MM.1S (cell line): Measurements from ENCODE around the gene ANG.

Experiments used
- DNase-seq: peaks from one replicate; pipeline ENCODE4 v3.0.0-alpha.2; 2015
- H2AFZ ChIP-seq: fragments of 300-600 bp; sonication (generic); 2 replicates; pipeline ENCODE4 v1.6.0; 2016; ENCODE audit warnings: antibody characterized with exemption, low read length
- H3F3A ChIP-seq: fragments of 300-600 bp; sonication (generic); 2 replicates; pipeline ENCODE4 v1.6.1; 2016; ENCODE audit warnings: mild to moderate bottlenecking, antibody characterized with exemption, low read length, moderate library complexity, mixed read lengths; ENCODE audit not compliant: insufficient read depth
- H3K27ac ChIP-seq: fragments of 300-600 bp; sonication (generic); 2 replicates; pipeline ENCODE4 v1.5.1; 2016; ENCODE audit warnings: mild to moderate bottlenecking, low read length
- H3K27me3 ChIP-seq: fragments of 300-600 bp; sonication (generic); replicated peaks from 2 replicates; pipeline ENCODE4 v1.6.0; 2016; ENCODE audit warnings: low read length; ENCODE audit not compliant: insufficient read depth
- H3K36me3 ChIP-seq: fragments of 300-600 bp; sonication (generic); replicated peaks from 2 replicates; pipeline ENCODE4 v1.6.1; 2016; ENCODE audit warnings: mild to moderate bottlenecking, low read length, mixed read lengths; ENCODE audit not compliant: insufficient read depth
- H3K4me1 ChIP-seq: fragments of 300-600 bp; sonication (generic); 2 replicates; pipeline ENCODE4 v1.6.1; 2016; ENCODE audit warnings: low read length, mixed read lengths
- H3K4me2 ChIP-seq: fragments of 300-600 bp; sonication (generic); 2 replicates; pipeline ENCODE4 v1.6.0; 2016; ENCODE audit warnings: low read depth, low read length
- H3K4me3 ChIP-seq: fragments of 300-600 bp; sonication (generic); 2 replicates; pipeline ENCODE4 v1.5.1; 2016; ENCODE audit warnings: low read length, mixed read lengths
- H3K79me2 ChIP-seq: fragments of 300-600 bp; sonication (generic); 2 replicates; pipeline ENCODE4 v1.6.1; 2016; ENCODE audit warnings: mixed run types, low read length, mixed read lengths
- H3K9ac ChIP-seq: fragments of 300-600 bp; sonication (generic); 2 replicates; pipeline ENCODE4 v1.6.1; 2016; ENCODE audit warnings: low read length, mixed read lengths
- H3K9me2 ChIP-seq: fragments of 300-600 bp; sonication (generic); replicated peaks from 2 replicates; pipeline ENCODE4 v1.6.1; 2016; ENCODE audit warnings: mild to moderate bottlenecking, low read length, mixed read lengths; ENCODE audit not compliant: insufficient read depth
- H3K9me3 ChIP-seq: fragments of 300-600 bp; sonication (generic); replicated peaks from 2 replicates; pipeline ENCODE4 v1.6.1; 2016; ENCODE audit warnings: mild to moderate bottlenecking, low read length, mixed read lengths; ENCODE audit not compliant: insufficient read depth
- H4K20me1 ChIP-seq: fragments of 300-600 bp; sonication (generic); 2 replicates; pipeline ENCODE4 v1.6.1; 2016; ENCODE audit warnings: mild to moderate bottlenecking, low read length, moderate library complexity, mixed read lengths; ENCODE audit not compliant: insufficient read depth
- CTCF ChIP-seq: fragments of 300-600 bp; sonication (generic); IDR thresholded peaks from 2 replicates; pipeline ENCODE4 v1.5.1; 2016; ENCODE audit warnings: antibody characterized with exemption, low read length, mixed read lengths
- EZH2 ChIP-seq: fragments of 300-600 bp; sonication (generic); optimal IDR thresholded peaks from 2 replicates; pipeline ENCODE3; 2017; ENCODE audit warnings: low read depth, mild to moderate bottlenecking, antibody characterized with exemption, low read length, mixed read lengths
- EZH2phosphoT487 ChIP-seq: fragments of 300-600 bp; sonication (generic); IDR thresholded peaks from 2 replicates; pipeline ENCODE4 v1.6.1; 2018; ENCODE audit warnings: antibody characterized with exemption, low read length

ANG gene

GRCh38 chr14:20671597-20672283 lies 16.8 kb upstream of the ANG start:
- no peak overlapping the region for H2AFZ ChIP-seq
- H3K27me3 ChIP-seq = no peaks in the 10 kb centered on the region
- H4K20me1 ChIP-seq = no peaks in the 10 kb centered on the region
- no peaks in the 10 kb centered on the region for H3K79me2 ChIP-seq
- no peaks in the 10 kb centered on the region for H3K9me3 ChIP-seq
- 0 out of 2 replicates have a peak, but pooled peaks cover 5% of the 10 kb centered on the region for H3F3A ChIP-seq
- no peak overlapping the region for H3K27ac ChIP-seq
- H3K4me2 ChIP-seq = no peak overlapping the region
- H3K4me1 ChIP-seq = peaks cover 17% of the 10 kb centered on the region
- no peak for DNase-seq
- H3K9me2 ChIP-seq = no peaks in the 10 kb centered on the region
- H3K9ac ChIP-seq = no peak overlapping the region
- no peaks in the 10 kb centered on the region for H3K36me3 ChIP-seq
- no peak overlapping the region for H3K4me3 ChIP-seq
- TF ChIP-seq EZH2phosphoT487 (no peak), CTCF (no peak), EZH2 (no peak)

DNA sequence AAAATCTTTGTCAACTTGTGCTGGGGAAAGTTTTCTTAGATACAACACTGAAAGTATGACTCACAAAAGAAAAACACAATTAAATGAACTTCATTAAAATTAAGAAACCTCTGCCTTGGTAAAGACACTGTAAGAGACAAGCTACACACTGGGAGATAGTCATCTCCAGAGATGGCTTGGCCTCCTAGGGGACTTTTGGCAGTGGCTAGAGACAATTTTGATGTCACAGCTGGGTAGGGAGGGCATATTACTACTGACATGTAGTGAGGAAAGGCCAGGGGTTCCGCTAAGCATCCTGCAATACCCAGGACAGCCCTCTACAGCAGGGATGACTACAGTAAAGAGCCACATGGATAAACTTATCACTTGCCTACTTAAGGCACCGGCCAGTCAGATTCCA lies 12.9 kb upstream of the ANG start:
- Histone ChIP-seq H3K4me1 (0 out of 2 replicates have a peak, but pooled peaks cover 5% of the 10 kb centered on the region), H2AFZ (no peak overlapping the region), H3K9me2 (no peaks in the 10 kb centered on the region), H3K79me2 (no peaks in the 10 kb centered on the region), H3K36me3 (no peaks in the 10 kb centered on the region), H3K9me3 (no peaks in the 10 kb centered on the region), H3F3A (peaks cover 14% of the 10 kb centered on the region), H3K4me2 (no peak overlapping the region), H3K27me3 (no peaks in the 10 kb centered on the region), H4K20me1 (no peaks in the 10 kb centered on the region), H3K27ac (no peak overlapping the region), H3K9ac (no peak overlapping the region), H3K4me3 (no peak overlapping the region)
- DNase-seq = no peak
- no peak for TF ChIP-seq CTCF
- no peak for TF ChIP-seq EZH2
- no peak for TF ChIP-seq EZH2phosphoT487

DNA sequence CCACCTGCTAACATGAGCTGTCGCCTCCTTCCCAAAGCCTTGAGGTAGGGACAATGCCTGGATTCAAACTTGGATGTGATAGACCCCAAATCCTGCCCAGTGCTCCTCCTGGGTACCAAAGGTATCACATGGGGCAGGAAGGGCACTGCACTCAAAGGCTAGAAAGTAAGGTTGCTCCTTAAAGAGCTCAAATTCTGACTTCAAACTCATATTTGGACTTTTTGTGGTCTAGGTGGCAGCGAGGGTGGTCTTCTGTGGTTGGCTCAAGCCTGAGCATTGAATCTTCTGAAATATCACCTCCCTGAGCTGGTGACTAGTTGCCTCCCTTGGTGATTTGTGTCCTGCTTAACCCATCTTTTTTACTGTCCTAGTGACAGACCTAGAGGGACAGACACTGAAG lies 12.5 kb upstream of the ANG start:
- no peaks in the 10 kb centered on the region for H3K79me2 ChIP-seq
- no peak overlapping the region for H3K9ac ChIP-seq
- H3K4me2 ChIP-seq = no peak overlapping the region
- peaks cover 18% of the 10 kb centered on the region for H3F3A ChIP-seq
- 0 out of 2 replicates have a peak, but pooled peaks cover 5% of the 10 kb centered on the region for H3K4me1 ChIP-seq
- H3K36me3 ChIP-seq = no peaks in the 10 kb centered on the region
- no peak overlapping the region for H3K4me3 ChIP-seq
- H3K27ac ChIP-seq = no peak overlapping the region
- H4K20me1 ChIP-seq = no peaks in the 10 kb centered on the region
- H3K9me3 ChIP-seq = no peaks in the 10 kb centered on the region
- TF ChIP-seq EZH2phosphoT487 (no peak), EZH2 (no peak), CTCF (no peak)
- no peaks in the 10 kb centered on the region for H3K27me3 ChIP-seq
- no peaks in the 10 kb centered on the region for H3K9me2 ChIP-seq
- no peak overlapping the region for H2AFZ ChIP-seq
- DNase-seq = no peak
